ENCODE measurements around the gene PCP4. TPM values are rescaled to one million over a fixed set of nuclear protein-coding genes. Genes with fewer than 3 reads are reported as not detected.

PCP4 gene
- total and polyA plus RNA-seq, 2 donors from 2014 or later = 26.9 to 69.4 TPM

DNA sequence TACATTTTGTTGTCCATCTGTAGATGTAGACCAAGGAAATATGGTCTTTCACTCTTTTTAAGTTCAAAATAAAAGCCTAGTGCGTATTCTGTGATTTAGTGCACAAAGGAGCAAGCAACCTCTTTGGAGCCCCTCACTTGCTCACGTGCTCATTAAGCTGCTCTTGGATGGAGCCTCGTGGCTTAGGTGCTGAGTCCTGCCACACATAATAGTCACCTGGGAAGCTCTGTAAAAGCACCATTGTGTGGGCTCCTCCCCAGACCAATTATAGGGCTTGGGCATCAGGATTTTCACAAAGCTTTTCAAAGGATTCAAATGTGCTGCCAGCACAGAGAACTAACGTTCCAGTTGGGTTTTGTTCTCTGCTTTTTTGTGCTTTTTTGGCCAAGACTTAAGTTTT lies 85.0 kb downstream of the PCP4 start:
- no peaks in the 10 kb centered on the region for H3K27me3 ChIP-seq (ENCODE audit: control insufficient read depth, insufficient read depth, low read length)
- DNase-seq (no peak), FAIRE-seq (no peak)
- no peaks in the 10 kb centered on the region for H3K4me1 ChIP-seq (ENCODE audit: control insufficient read depth in 2 of 3, insufficient read depth in 2 of 3, low read depth in 1 of 3, low read length in 3 of 3)
- no peak overlapping the region for H3K27ac ChIP-seq (ENCODE audit: low read depth in 2 of 2, low read length in 2 of 2)
- no peak overlapping the region for H3K4me3 ChIP-seq (ENCODE audit: low read length in 3 of 3)
- TF ChIP-seq, protein P1, sequence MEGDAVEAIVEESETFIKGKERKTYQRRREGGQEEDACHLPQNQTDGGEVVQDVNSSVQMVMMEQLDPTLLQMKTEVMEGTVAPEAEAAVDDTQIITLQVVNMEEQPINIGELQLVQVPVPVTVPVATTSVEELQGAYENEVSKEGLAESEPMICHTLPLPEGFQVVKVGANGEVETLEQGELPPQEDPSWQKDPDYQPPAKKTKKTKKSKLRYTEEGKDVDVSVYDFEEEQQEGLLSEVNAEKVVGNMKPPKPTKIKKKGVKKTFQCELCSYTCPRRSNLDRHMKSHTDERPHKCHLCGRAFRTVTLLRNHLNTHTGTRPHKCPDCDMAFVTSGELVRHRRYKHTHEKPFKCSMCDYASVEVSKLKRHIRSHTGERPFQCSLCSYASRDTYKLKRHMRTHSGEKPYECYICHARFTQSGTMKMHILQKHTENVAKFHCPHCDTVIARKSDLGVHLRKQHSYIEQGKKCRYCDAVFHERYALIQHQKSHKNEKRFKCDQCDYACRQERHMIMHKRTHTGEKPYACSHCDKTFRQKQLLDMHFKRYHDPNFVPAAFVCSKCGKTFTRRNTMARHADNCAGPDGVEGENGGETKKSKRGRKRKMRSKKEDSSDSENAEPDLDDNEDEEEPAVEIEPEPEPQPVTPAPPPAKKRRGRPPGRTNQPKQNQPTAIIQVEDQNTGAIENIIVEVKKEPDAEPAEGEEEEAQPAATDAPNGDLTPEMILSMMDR (IDR thresholded peaks at IDR 0.05; ENCODE audit: borderline replicate concordance, extremely low read depth, insufficient read depth) = no peak
- H3K9ac ChIP-seq (ENCODE audit: low read length in 3 of 3) = no peak overlapping the region
- no peaks in the 10 kb centered on the region for H3K9me3 ChIP-seq (ENCODE audit: control insufficient read depth in 2 of 3, insufficient read depth in 1 of 3, low read length in 3 of 3)
- no peaks in the 10 kb centered on the region for H3K36me3 ChIP-seq (ENCODE audit: control insufficient read depth in 2 of 3, insufficient read depth in 3 of 3, low read length in 3 of 3)
- intact Hi-C loops (cut with DNase I) = no loop called here

DNA sequence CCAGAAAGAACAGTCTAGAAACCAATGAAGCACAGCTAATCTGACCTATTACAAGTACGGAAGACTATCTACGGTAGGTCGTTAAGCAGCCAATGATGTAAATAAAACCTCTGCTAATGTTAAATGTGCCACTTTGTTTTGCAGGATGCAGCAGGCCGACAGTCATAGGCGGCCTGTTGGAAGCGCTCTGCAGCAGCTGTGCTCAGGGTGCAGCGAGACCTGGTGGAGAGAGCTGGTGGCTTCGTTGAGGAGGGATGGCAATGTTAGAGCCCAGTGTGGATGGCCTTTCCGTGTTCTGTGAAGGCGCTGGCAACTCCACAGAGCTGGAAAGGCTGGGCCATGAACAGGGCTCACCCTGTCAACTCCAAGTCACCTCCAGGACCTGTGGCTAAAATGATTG lies 87.3 kb downstream of the PCP4 start:
- Histone ChIP-seq H3K4me3 (ENCODE audit: low read length in 3 of 3) (no peak overlapping the region), H3K4me1 (ENCODE audit: control insufficient read depth in 2 of 3, insufficient read depth in 2 of 3, low read depth in 1 of 3, low read length in 3 of 3) (no peaks in the 10 kb centered on the region), H3K36me3 (ENCODE audit: control insufficient read depth in 2 of 3, insufficient read depth in 3 of 3, low read length in 3 of 3) (no peaks in the 10 kb centered on the region), H3K9me3 (ENCODE audit: control insufficient read depth in 2 of 3, insufficient read depth in 1 of 3, low read length in 3 of 3) (no peaks in the 10 kb centered on the region), H3K27ac (ENCODE audit: low read depth in 2 of 2, low read length in 2 of 2) (no peak overlapping the region), H3K27me3 (ENCODE audit: control insufficient read depth, insufficient read depth, low read length) (no peaks in the 10 kb centered on the region), H3K9ac (ENCODE audit: low read length in 3 of 3) (no peak overlapping the region)
- TF ChIP-seq, protein P1 (IDR thresholded peaks at IDR 0.05; ENCODE audit: borderline replicate concordance, extremely low read depth, insufficient read depth) = no peak
- intact Hi-C loops (cut with DNase I) = no loop called here
- DNase-seq (no peak), FAIRE-seq (no peak)

DNA sequence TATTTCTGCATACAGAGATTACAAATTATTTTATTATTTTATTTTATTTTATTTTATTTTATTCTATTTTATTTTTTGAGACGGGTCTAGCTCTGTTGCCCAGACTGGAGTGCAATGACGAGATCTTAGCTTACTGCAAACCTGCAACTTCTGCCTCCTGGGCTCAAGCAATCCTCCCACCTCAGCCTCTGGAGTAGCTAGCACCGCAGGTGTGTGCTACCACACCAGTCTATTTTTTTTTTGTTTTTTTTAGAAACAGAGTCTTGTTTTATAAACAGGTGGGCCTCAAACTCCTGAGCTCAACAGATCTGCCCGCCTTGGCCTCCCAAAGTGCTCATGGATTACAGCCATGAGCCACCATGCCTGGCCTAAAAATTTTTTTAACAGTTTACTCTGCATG lies 88.1 kb downstream of the PCP4 start:
- Histone ChIP-seq H3K4me3 (ENCODE audit: low read length in 3 of 3) (no peak overlapping the region), H3K9me3 (ENCODE audit: control insufficient read depth in 2 of 3, insufficient read depth in 1 of 3, low read length in 3 of 3) (peaks cover 0 to 7% (median 0%) of the 10 kb centered on the region in 3 donors), H3K27me3 (ENCODE audit: control insufficient read depth, insufficient read depth, low read length) (no peaks in the 10 kb centered on the region), H3K9ac (ENCODE audit: low read length in 3 of 3) (no peak overlapping the region), H3K4me1 (ENCODE audit: control insufficient read depth in 2 of 3, insufficient read depth in 2 of 3, low read depth in 1 of 3, low read length in 3 of 3) (no peaks in the 10 kb centered on the region), H3K36me3 (ENCODE audit: control insufficient read depth in 2 of 3, insufficient read depth in 3 of 3, low read length in 3 of 3) (no peaks in the 10 kb centered on the region), H3K27ac (ENCODE audit: low read depth in 2 of 2, low read length in 2 of 2) (no peak overlapping the region)
- TF ChIP-seq, protein P1 (IDR thresholded peaks at IDR 0.05; ENCODE audit: borderline replicate concordance, extremely low read depth, insufficient read depth) = no peak
- FAIRE-seq = no peak
- intact Hi-C loops (cut with DNase I) = no loop called here
- no peak for DNase-seq

DNA sequence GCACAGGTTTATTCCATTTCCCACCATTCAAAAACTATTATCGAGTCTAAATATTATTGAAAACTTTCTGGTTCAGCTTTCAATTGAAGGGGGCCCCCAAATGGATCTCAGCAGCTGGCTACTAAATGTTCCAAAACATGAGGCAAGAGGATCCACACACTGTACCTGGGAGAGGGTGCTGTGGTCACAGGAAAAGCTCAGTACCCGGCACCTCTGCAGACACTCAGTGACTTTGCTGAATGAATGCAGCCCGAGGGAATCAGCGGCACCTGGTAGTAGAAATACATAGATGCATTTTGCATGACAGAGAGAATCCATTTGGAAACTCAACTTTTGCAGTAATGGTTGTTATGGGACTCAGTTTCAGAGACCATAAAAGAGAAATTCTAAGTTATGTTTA lies 89.3 kb downstream of the PCP4 start:
- Histone ChIP-seq H3K36me3 (ENCODE audit: control insufficient read depth in 2 of 3, insufficient read depth in 3 of 3, low read length in 3 of 3) (no peaks in the 10 kb centered on the region), H3K27me3 (ENCODE audit: control insufficient read depth, insufficient read depth, low read length) (no peaks in the 10 kb centered on the region), H3K9me3 (ENCODE audit: control insufficient read depth in 2 of 3, insufficient read depth in 1 of 3, low read length in 3 of 3) (peaks cover 0 to 12% (median 0%) of the 10 kb centered on the region in 3 donors), H3K4me3 (ENCODE audit: low read length in 3 of 3) (no peak overlapping the region), H3K9ac (ENCODE audit: low read length in 3 of 3) (no peak overlapping the region), H3K27ac (ENCODE audit: low read depth in 2 of 2, low read length in 2 of 2) (no peak overlapping the region), H3K4me1 (ENCODE audit: control insufficient read depth in 2 of 3, insufficient read depth in 2 of 3, low read depth in 1 of 3, low read length in 3 of 3) (no peaks in the 10 kb centered on the region)
- FAIRE-seq = no peak
- intact Hi-C loops (cut with DNase I) = no loop called here
- TF ChIP-seq, protein P1 (IDR thresholded peaks at IDR 0.05; ENCODE audit: borderline replicate concordance, extremely low read depth, insufficient read depth) = no peak
- DNase-seq = no peak

Data from kidney (tissue), 14 donors.